ENCODE data around the gene GOLGA6A.
"Not testable (repeated sequence)": the region's sequence is repeated elsewhere in the genome, so short reads cannot be mapped to it uniquely, and the experiment has no call there.

DNA sequence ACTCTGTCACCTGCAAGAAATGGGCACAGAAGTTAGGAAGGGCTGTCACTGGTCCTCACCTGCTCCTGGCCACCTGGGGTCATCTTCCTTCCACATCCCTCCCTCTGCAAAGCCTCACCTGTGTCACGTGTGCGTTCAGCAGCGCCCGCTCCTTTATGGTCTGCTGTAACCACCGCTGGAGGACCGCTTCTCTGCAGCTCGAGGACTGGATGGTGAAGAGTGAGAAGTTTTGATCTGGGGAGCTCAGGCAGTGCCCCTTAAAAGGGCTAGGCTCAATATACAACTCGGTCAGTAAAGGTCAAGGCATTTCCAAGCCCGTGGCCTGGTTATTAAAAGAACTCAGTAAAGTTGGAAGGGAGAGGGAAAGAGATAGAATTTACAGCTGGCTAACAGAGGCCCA, 6.6 kb downstream of the GOLGA6A start:
- not testable (repeated sequence) for TF ChIP-seq POLR2A (IDR thresholded peaks at IDR 0.05)
- TF ChIP-seq, protein P1, sequence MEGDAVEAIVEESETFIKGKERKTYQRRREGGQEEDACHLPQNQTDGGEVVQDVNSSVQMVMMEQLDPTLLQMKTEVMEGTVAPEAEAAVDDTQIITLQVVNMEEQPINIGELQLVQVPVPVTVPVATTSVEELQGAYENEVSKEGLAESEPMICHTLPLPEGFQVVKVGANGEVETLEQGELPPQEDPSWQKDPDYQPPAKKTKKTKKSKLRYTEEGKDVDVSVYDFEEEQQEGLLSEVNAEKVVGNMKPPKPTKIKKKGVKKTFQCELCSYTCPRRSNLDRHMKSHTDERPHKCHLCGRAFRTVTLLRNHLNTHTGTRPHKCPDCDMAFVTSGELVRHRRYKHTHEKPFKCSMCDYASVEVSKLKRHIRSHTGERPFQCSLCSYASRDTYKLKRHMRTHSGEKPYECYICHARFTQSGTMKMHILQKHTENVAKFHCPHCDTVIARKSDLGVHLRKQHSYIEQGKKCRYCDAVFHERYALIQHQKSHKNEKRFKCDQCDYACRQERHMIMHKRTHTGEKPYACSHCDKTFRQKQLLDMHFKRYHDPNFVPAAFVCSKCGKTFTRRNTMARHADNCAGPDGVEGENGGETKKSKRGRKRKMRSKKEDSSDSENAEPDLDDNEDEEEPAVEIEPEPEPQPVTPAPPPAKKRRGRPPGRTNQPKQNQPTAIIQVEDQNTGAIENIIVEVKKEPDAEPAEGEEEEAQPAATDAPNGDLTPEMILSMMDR (IDR thresholded peaks at IDR 0.05), result not testable (repeated sequence)

Measured in testis (tissue), 2 donors.